Lung (tissue), 12 donors: ENCODE results near the gene MARCHF10. TPM values are rescaled to one million over a fixed set of nuclear protein-coding genes. Genes with fewer than 3 reads are reported as not detected.
"Not testable (repeated sequence)": the region's sequence is repeated elsewhere in the genome, so short reads cannot be mapped to it uniquely, and the experiment has no call there.

Experiments
- ATAC-seq: fragments of 200-7000 bp; cut with Tn5 transposase; one replicate; pipeline ENCODE4 v1.9.1; 2020; ENCODE audit warnings: moderate number of reproducible peaks; ENCODE audit not compliant: insufficient read depth, low FRiP score
- DNase-seq, 3 donors: peaks; one replicate each; pipeline ENCODE4 v3.0.0-alpha.2; 2013 to 2017
- H3K27ac ChIP-seq, 2 donors: one replicate each; pipeline ENCODE4 v1.5.1; 2013; ENCODE audit warnings: mild to moderate bottlenecking in 2 of 2, moderate library complexity in 2 of 2, control low read depth in 1 of 2, inconsistent platforms in 1 of 2, low read depth in 1 of 2, low read length in 1 of 2
- H3K27me3 ChIP-seq, 3 donors: one replicate each; pipeline ENCODE4 v1.5.1; 2013; ENCODE audit warnings: low read length in 2 of 3; ENCODE audit not compliant: control insufficient read depth in 3 of 3, insufficient read depth in 3 of 3
- H3K36me3 ChIP-seq, 4 donors: one replicate each; pipeline ENCODE4 v1.5.1; 2013; ENCODE audit warnings: low read length in 4 of 4, mild to moderate bottlenecking in 1 of 4, moderate library complexity in 1 of 4; ENCODE audit not compliant: control insufficient read depth in 4 of 4, insufficient read depth in 4 of 4
- H3K4me1 ChIP-seq, 5 donors: one replicate each; pipeline ENCODE4 v1.5.1; 2013; ENCODE audit warnings: low read length in 5 of 5, mild to moderate bottlenecking in 2 of 5, moderate library complexity in 1 of 5; ENCODE audit not compliant: control insufficient read depth in 5 of 5, insufficient read depth in 5 of 5
- H3K4me3 ChIP-seq: one replicate; pipeline ENCODE4 v1.5.1; 2013; ENCODE audit warnings: mild to moderate bottlenecking, control low read depth, moderate library complexity
- H3K9ac ChIP-seq, 2 donors: one replicate each; pipeline ENCODE4 v1.5.1; 2013; ENCODE audit warnings: low read length in 2 of 2, control low read depth in 1 of 2; ENCODE audit not compliant: insufficient read depth in 1 of 2
- H3K9me3 ChIP-seq, 4 donors: one replicate each; pipeline ENCODE4 v1.5.1; 2013; ENCODE audit warnings: low read length in 3 of 4, mild to moderate bottlenecking in 1 of 4, moderate library complexity in 1 of 4; ENCODE audit not compliant: control insufficient read depth in 4 of 4, insufficient read depth in 3 of 4
- CTCF ChIP-seq: IDR thresholded peaks from 2 replicates; pipeline ENCODE4 v1.5.1; 2012; ENCODE audit warnings: mild to moderate bottlenecking; ENCODE audit errors: control extremely low read depth, extremely low read depth
- WGBS, 2 donors: extraction: QIAGEN DNeasy Blood & Tissue Kit; methylation state at CpG; one replicate each; pipeline ENCODE4 v1.1.7; 2013; 5-methylcytosine and 5-hydroxymethylcytosine counted together
- polyA plus RNA-seq, 2 donors: library from polyadenylated mRNA; stranded (reverse); fragments of 200-250 nt; gene quantifications; one replicate each; pipeline ENCODE4 v1.2.1, GENCODE V29; 2013
- total RNA-seq, 2 donors: library from RNA; depleted of rRNA in 1 of 2; stranded (reverse); fragments of >200 nt in 1 of 2; gene quantifications; one replicate each; pipeline ENCODE4 v1.2.1, GENCODE V29; 2014 to 2021
- donor health status: control.
- donor health status: control.
- donor health status: Bipolar disorder and iron deficiency.
- donor health status: healthy.
- donor health status: DM: yes; HTN: yes; CAD: no.

MARCHF10 gene
- total and polyA plus RNA-seq, 4 donors, result 3.1 to 13.8 (median 7.5) TPM

GRCh38 chr17:62848334-62848733, 40.2 kb upstream of the MARCHF10 start:
- WGBS, 2 donors, result 93 to 94% methylated on average over 5 of the region's 5 CpGs
- H3K27me3 ChIP-seq, result no peaks in the 10 kb centered on the region
- DNase-seq, result no peak
- no peak overlapping the region for H3K27ac ChIP-seq
- no peak for ATAC-seq
- no peaks in the 10 kb centered on the region for H3K36me3 ChIP-seq
- H3K4me3 ChIP-seq, result no peak overlapping the region
- TF ChIP-seq CTCF, result no peak
- no peaks in the 10 kb centered on the region for H3K4me1 ChIP-seq
- H3K9ac ChIP-seq, result no peak overlapping the region
- no peaks in the 10 kb centered on the region for H3K9me3 ChIP-seq

GRCh38 chr17:62847426-62847825, 39.3 kb upstream of the MARCHF10 start:
- no peak for ATAC-seq
- Histone ChIP-seq H3K27ac (no peak overlapping the region), H3K4me3 (no peak overlapping the region), H3K27me3 (no peaks in the 10 kb centered on the region), H3K4me1 (no peaks in the 10 kb centered on the region), H3K9ac (no peak overlapping the region), H3K9me3 (no peaks in the 10 kb centered on the region), H3K36me3 (no peaks in the 10 kb centered on the region)
- 82 to 86% methylated on average over 9 of the region's 9 CpGs for whole genome bisulfite sequencing, 2 donors
- no peak for TF ChIP-seq CTCF
- no peak for DNase-seq

- TF ChIP-seq CTCF, result no peak
- WGBS, 2 donors, result 85 to 93% methylated on average over 4 of the region's 4 CpGs
Measured at GRCh38 chr17:62840871-62841270, 32.8 kb upstream of the MARCHF10 start.

GRCh38 chr17:62833816-62834215, 25.7 kb upstream of the MARCHF10 start:
- not testable (repeated sequence) for H3K27ac ChIP-seq, H3K4me1 ChIP-seq, H3K9me3 ChIP-seq, H3K4me3 ChIP-seq, H3K27me3 ChIP-seq, H3K36me3 ChIP-seq, ATAC-seq, DNase-seq, H3K9ac ChIP-seq
- WGBS, 2 donors, result 98% methylated on average over 4 of the region's 4 CpGs

More at GRCh38 chr17:62840871-62841270, 32.8 kb upstream of the MARCHF10 start:
- no peaks in the 10 kb centered on the region for H3K27me3 ChIP-seq
- ATAC-seq, result no peak
- H3K9me3 ChIP-seq, result no peaks in the 10 kb centered on the region
- H3K4me1 ChIP-seq, result no peaks in the 10 kb centered on the region
- DNase-seq, result no peak
- no peak overlapping the region for H3K4me3 ChIP-seq
- H3K9ac ChIP-seq, result no peak overlapping the region
- H3K36me3 ChIP-seq, result no peaks in the 10 kb centered on the region
- H3K27ac ChIP-seq, result no peak overlapping the region
